UCSD-AML1 (cell line): ENCODE measurements around the gene IZUMO4.

Experiments used
- DNase-seq: peaks from one replicate; lab custom pipeline; 2025; ENCODE audit not compliant: unreplicated experiment; lab: John Stamatoyannopoulos, UW

The IZUMO4 gene

GRCh38 chr19:2142173-2142829, 45.6 kb downstream of the IZUMO4 start:
- DNase-seq = no peak

- DNase-seq = no peak
Observed at GRCh38 chr19:2144190-2144589, 47.5 kb downstream of the IZUMO4 start.

GRCh38 chr19:2145831-2146241, 49.1 kb downstream of the IZUMO4 start:
- DNase-seq = no peak

- DNase-seq = no peak
Observed at GRCh38 chr19:2148482-2149135, 51.9 kb downstream of the IZUMO4 start.
